OCI-LY1 (cell line): ENCODE data around the gene FARP1.

Experiments used
- H2AFZ ChIP-seq: fragments of 200-600 bp; sonication (generic), shearing (Covaris generic); 2 replicates; pipeline ENCODE4 v1.6.0; 2014; ENCODE audit warnings: antibody characterized with exemption, mild to moderate bottlenecking, low read length
- H3F3A ChIP-seq: fragments of 200-600 bp; sonication (generic), shearing (Covaris generic); 2 replicates; pipeline ENCODE4 v1.6.0; 2014; ENCODE audit warnings: mild to moderate bottlenecking, antibody characterized with exemption, low read length, moderate library complexity; ENCODE audit not compliant: insufficient read depth
- H3K27ac ChIP-seq: fragments of 200-600 bp; sonication (generic); 2 replicates; pipeline ENCODE4 v1.5.1; 2014; ENCODE audit warnings: low read length, mixed run types, mild to moderate bottlenecking, low read depth; ENCODE audit not compliant: poor library complexity, severe bottlenecking
- H3K27me3 ChIP-seq: fragments of 200-600 bp; sonication (generic); 2 replicates; pipeline ENCODE4 v1.6.0; 2014; ENCODE audit warnings: antibody characterized with exemption, mild to moderate bottlenecking, low read length, moderate library complexity; ENCODE audit not compliant: insufficient read depth
- H3K36me3 ChIP-seq: fragments of 200-600 bp; sonication (generic); 2 replicates; pipeline ENCODE4 v1.6.1; 2014; ENCODE audit warnings: mild to moderate bottlenecking, antibody characterized with exemption, low read length, moderate library complexity, mixed read lengths; ENCODE audit not compliant: insufficient read depth
- H3K4me1 ChIP-seq: fragments of 200-600 bp; sonication (generic); 2 replicates; pipeline ENCODE4 v1.5.1; 2014; ENCODE audit warnings: mild to moderate bottlenecking, low read length, moderate library complexity; ENCODE audit not compliant: insufficient read depth, severe bottlenecking
- H3K4me2 ChIP-seq: fragments of 200-600 bp; sonication (generic), shearing (Covaris generic); 2 replicates; pipeline ENCODE4 v1.6.1; 2014; ENCODE audit warnings: low read length
- H3K4me3 ChIP-seq: fragments of 200-600 bp; sonication (generic); 2 replicates; pipeline ENCODE4 v1.5.1; 2014; ENCODE audit warnings: low read length, low read depth, mild to moderate bottlenecking, mixed read lengths; ENCODE audit not compliant: poor library complexity, severe bottlenecking
- H3K79me2 ChIP-seq: fragments of 200-600 bp; shearing (Covaris generic); 2 replicates; pipeline ENCODE4 v1.6.1; 2016; ENCODE audit warnings: mixed run types, low read length, mixed read lengths; ENCODE audit not compliant: insufficient read depth
- H3K9ac ChIP-seq: fragments of 200-600 bp; sonication (generic), shearing (Covaris generic); 2 replicates; pipeline ENCODE4 v1.6.1; 2014; ENCODE audit warnings: mild to moderate bottlenecking, low read length, mixed read lengths
- H3K9me2 ChIP-seq: fragments of 200-600 bp; sonication (generic), shearing (Covaris generic); 2 replicates; pipeline ENCODE4 v1.6.1; 2014; ENCODE audit warnings: low read depth, mild to moderate bottlenecking, low read length, mixed read lengths
- H3K9me3 ChIP-seq: fragments of 200-600 bp; shearing (Covaris generic); 2 replicates; pipeline ENCODE4 v1.6.1; 2014; ENCODE audit warnings: low read length, mixed read lengths
- H4K20me1 ChIP-seq: fragments of 200-600 bp; sonication (generic), shearing (Covaris generic); 2 replicates; pipeline ENCODE4 v1.6.0; 2016; ENCODE audit warnings: mild to moderate bottlenecking, low read length; ENCODE audit not compliant: insufficient read depth
- CTCF ChIP-seq: fragments of 200-600 bp; sonication (generic), shearing (Covaris generic); IDR thresholded peaks from 2 replicates; pipeline ENCODE4 v1.5.1; 2017; ENCODE audit warnings: mild to moderate bottlenecking, antibody characterized with exemption, low read length, moderate library complexity, mixed read lengths
- EZH2 ChIP-seq: fragments of 200-600 bp; sonication (generic), shearing (Covaris generic); IDR thresholded peaks from 2 replicates; pipeline ENCODE4 v1.8.0; 2017; ENCODE audit warnings: borderline replicate concordance, mixed run types, mild to moderate bottlenecking, antibody characterized with exemption, low read length, moderate library complexity, mixed read lengths

Gene FARP1

GRCh38 chr13:98097749-98098148 lies 45.1 kb upstream of the FARP1 start:
- H3K9me2 ChIP-seq, result no peaks in the 10 kb centered on the region
- no peaks in the 10 kb centered on the region for H3K79me2 ChIP-seq
- H3K4me3 ChIP-seq, result no peak overlapping the region
- no peaks in the 10 kb centered on the region for H4K20me1 ChIP-seq
- no peak overlapping the region for H3K9ac ChIP-seq
- H2AFZ ChIP-seq, result no peak overlapping the region
- no peak for TF ChIP-seq CTCF
- no peak for TF ChIP-seq EZH2
- H3F3A ChIP-seq, result no peaks in the 10 kb centered on the region
- H3K27ac ChIP-seq, result no peak overlapping the region
- H3K4me1 ChIP-seq, result no peaks in the 10 kb centered on the region
- no peak overlapping the region for H3K4me2 ChIP-seq
- H3K9me3 ChIP-seq, result no peaks in the 10 kb centered on the region
- no peaks in the 10 kb centered on the region for H3K36me3 ChIP-seq
- H3K27me3 ChIP-seq, result peaks cover 6% of the 10 kb centered on the region; the same call in 1 of the 2 replicates

GRCh38 chr13:98098516-98098915 lies 44.4 kb upstream of the FARP1 start:
- no peak overlapping the region for H3K4me3 ChIP-seq
- no peaks in the 10 kb centered on the region for H3K4me1 ChIP-seq
- H3F3A ChIP-seq, result no peaks in the 10 kb centered on the region
- H3K27ac ChIP-seq, result no peak overlapping the region
- no peaks in the 10 kb centered on the region for H3K9me2 ChIP-seq
- no peaks in the 10 kb centered on the region for H3K36me3 ChIP-seq
- no peaks in the 10 kb centered on the region for H3K79me2 ChIP-seq
- H2AFZ ChIP-seq, result no peak overlapping the region
- H3K9me3 ChIP-seq, result no peaks in the 10 kb centered on the region
- TF ChIP-seq CTCF, result no peak
- H3K4me2 ChIP-seq, result no peak overlapping the region
- H4K20me1 ChIP-seq, result no peaks in the 10 kb centered on the region
- H3K9ac ChIP-seq, result no peak overlapping the region
- peaks cover 6% of the 10 kb centered on the region; the same call in 1 of the 2 replicates for H3K27me3 ChIP-seq

- Histone ChIP-seq H3K9me2 (no peaks in the 10 kb centered on the region), H3K27me3 (peaks cover 6% of the 10 kb centered on the region; the same call in 1 of the 2 replicates), H3K9ac (no peak overlapping the region), H3F3A (no peaks in the 10 kb centered on the region), H3K4me3 (no peak overlapping the region), H2AFZ (no peak overlapping the region), H3K4me1 (no peaks in the 10 kb centered on the region), H3K9me3 (no peaks in the 10 kb centered on the region), H3K36me3 (no peaks in the 10 kb centered on the region), H3K4me2 (no peak overlapping the region), H3K27ac (no peak overlapping the region), H4K20me1 (no peaks in the 10 kb centered on the region), H3K79me2 (no peaks in the 10 kb centered on the region)
- no peak for TF ChIP-seq CTCF
- no peak for TF ChIP-seq EZH2
Observed at GRCh38 chr13:98099627-98100026, 43.3 kb upstream of the FARP1 start.
